ENCODE data around the gene NFIB. TPM values are rescaled to one million over a fixed set of nuclear protein-coding genes. Genes with fewer than 3 reads are reported as not detected.

Gene NFIB
- total RNA-seq, 1 experiment from 2014 or later = 14.3 TPM

GRCh38 chr9:14349146-14349446 lies 35.2 kb upstream of the NFIB start:
- peak overlapping the region; percentile 53 for H3K4me2 ChIP-seq (ENCODE audit: insufficient read depth, insufficient read length, low read length)

More at GRCh38 chr9:14349146-14349446, 35.2 kb upstream of the NFIB start:
- Histone ChIP-seq H4K8ac (replicated peaks; ENCODE audit: insufficient read length, low read depth, low read length) (no peak overlapping the region), H3K79me1 (ENCODE audit: insufficient read depth, low read depth, low read length, poor library complexity, severe bottlenecking) (no peaks in the 10 kb centered on the region), H3K56ac (ENCODE audit: insufficient read length, low read depth, low read length) (no peak overlapping the region), H3T11ph (ENCODE audit: low read length) (no peak overlapping the region), H4K91ac (ENCODE audit: insufficient read length, low read depth, low read length) (no peak overlapping the region), H2BK12ac (ENCODE audit: insufficient read length, low read depth, low read length) (no peak overlapping the region), H3K18ac (ENCODE audit: insufficient read length, low read depth, low read length) (no peak overlapping the region), H2BK20ac (ENCODE audit: low read depth, low read length, poor library complexity, severe bottlenecking) (no peak overlapping the region), H2BK5ac (ENCODE audit: insufficient read length, low read length) (no peak overlapping the region), H3K79me2 (ENCODE audit: insufficient read depth, low read length) (no peaks in the 10 kb centered on the region), H3K14ac (ENCODE audit: insufficient read depth, low read length) (no peak overlapping the region), H4K5ac (ENCODE audit: insufficient read length, low read depth, low read length) (no peak overlapping the region), H3K27me3 (ENCODE audit: insufficient read depth, low read length) (peaks cover 42% of the 10 kb centered on the region), H2BK120ac (ENCODE audit: low read depth, low read length, poor library complexity, severe bottlenecking) (no peak overlapping the region), H2AK5ac (ENCODE audit: insufficient read length, low read length) (no peak overlapping the region), H3K4ac (ENCODE audit: low read depth, low read length) (no peak overlapping the region), H3K4me1 (ENCODE audit: insufficient read depth, low read length) (peaks cover 2% of the 10 kb centered on the region; the same call in 1 of the 2 replicates), H3K27ac (ENCODE audit: insufficient read length, low read depth, low read length) (no peak overlapping the region), H3K23ac (ENCODE audit: insufficient read length, low read depth, low read length) (no peak overlapping the region), H4K20me1 (ENCODE audit: control insufficient read depth, insufficient read depth, insufficient read length) (no peaks in the 10 kb centered on the region), H3K9ac (ENCODE audit: extremely low read depth, insufficient read length, low read length) (no peak overlapping the region), H2BK15ac (ENCODE audit: low read depth, low read length) (no peak overlapping the region), H3K23me2 (ENCODE audit: insufficient read length, low read depth, low read length, poor library complexity, severe bottlenecking) (peaks cover 53% of the 10 kb centered on the region), H3K9me3 (ENCODE audit: control insufficient read depth, low read depth, low read length) (no peaks in the 10 kb centered on the region), H2AFZ (ENCODE audit: low read length) (no peak overlapping the region)
- DNase-seq = no peak
- Mint-ChIP-seq H3K36me3 (ENCODE audit: insufficient read depth in 1 of 3, low read depth in 3 of 3) (no peaks in the 10 kb centered on the region), H3K4me3 (no peak overlapping the region), H3K9me3 (no peaks in the 10 kb centered on the region), H3K27me3 (ENCODE audit: low read depth) (peaks cover 89% of the 10 kb centered on the region), H3K27ac (no peak overlapping the region), H3K4me1 (peaks cover 50 to 51% of the 10 kb centered on the region in 2 experiments)
- WGBS (ENCODE audit: extremely low coverage, insufficient read length, low lambda C conversion rate) = no CpG with 5 or more reads among the region's 15 CpGs
- TF ChIP-seq, protein P1, sequence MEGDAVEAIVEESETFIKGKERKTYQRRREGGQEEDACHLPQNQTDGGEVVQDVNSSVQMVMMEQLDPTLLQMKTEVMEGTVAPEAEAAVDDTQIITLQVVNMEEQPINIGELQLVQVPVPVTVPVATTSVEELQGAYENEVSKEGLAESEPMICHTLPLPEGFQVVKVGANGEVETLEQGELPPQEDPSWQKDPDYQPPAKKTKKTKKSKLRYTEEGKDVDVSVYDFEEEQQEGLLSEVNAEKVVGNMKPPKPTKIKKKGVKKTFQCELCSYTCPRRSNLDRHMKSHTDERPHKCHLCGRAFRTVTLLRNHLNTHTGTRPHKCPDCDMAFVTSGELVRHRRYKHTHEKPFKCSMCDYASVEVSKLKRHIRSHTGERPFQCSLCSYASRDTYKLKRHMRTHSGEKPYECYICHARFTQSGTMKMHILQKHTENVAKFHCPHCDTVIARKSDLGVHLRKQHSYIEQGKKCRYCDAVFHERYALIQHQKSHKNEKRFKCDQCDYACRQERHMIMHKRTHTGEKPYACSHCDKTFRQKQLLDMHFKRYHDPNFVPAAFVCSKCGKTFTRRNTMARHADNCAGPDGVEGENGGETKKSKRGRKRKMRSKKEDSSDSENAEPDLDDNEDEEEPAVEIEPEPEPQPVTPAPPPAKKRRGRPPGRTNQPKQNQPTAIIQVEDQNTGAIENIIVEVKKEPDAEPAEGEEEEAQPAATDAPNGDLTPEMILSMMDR (conservative IDR thresholded peaks at IDR 0.05) = no peak

Measured in H9 (cell line).